Measurements from ENCODE around the gene TAX1BP1.

TAX1BP1 gene

DNA sequence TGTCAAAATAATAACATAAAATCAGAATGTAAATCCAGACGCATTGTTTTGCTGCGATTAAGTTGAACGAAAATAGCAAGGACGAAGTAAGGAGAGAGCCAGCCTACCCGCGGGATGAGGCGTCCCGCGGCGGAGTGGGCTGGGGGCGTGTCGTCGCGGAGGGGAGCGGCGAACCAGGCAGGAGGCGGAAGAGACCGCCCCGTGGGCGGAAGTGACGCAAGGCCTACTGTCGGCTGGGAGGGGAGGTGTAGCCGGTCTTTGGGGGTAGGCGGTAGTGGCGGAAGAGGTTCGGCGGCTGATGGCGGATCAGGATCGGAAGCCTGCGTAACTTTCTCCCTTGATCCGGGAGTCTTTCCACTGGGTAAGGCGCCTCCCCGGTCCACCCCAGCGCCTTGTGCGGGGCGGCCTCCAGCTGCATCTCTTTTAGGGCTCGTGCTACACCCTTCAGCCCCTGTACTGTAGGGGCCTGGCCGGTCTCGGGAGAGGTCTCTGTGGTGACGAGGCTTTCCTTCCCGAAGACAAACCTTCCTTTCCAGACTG lies at the start of gene TAX1BP1:
Gene TAX1BP1, plus strand, starts transcription at position 254 of the 540 bp plus-strand sequence. CDS start 8,363 bp downstream, outside the sequence.
- peak; percentile 94 for DNase-seq

- no peak for DNase-seq
These were observed 49.3 kb upstream of the TAX1BP1 start for GRCh38 chr7:27690649-27691048.

- DNase-seq: no peak
These were observed 46.2 kb upstream of the TAX1BP1 start for GRCh38 chr7:27693794-27694193.

- no peak for DNase-seq
These were observed 44.9 kb upstream of the TAX1BP1 start for GRCh38 chr7:27695096-27695495.

- no peak for DNase-seq
These were observed 42.0 kb upstream of the TAX1BP1 start for GRCh38 chr7:27697861-27698430.

GRCh38 chr7:27699751-27700150 lies 40.2 kb upstream of the TAX1BP1 start:
- no peak for DNase-seq

DNA sequence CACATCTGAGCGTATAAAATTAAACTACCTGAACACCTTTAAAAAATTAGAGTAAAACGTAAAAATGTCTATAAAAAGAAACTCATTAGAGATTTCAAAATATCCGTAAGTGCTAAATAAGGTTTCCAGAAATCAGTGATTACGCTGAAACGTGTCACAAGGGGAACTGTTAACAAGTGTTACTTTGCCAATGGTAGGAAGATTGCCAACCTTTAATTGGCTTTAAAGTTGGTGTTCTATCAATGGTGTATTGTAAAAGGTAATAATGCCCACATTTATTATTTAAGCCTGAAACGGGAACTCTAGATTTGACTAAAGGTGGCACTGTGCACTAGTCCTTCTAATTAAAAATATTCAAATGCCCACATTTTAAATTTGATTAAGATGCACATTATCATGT lies 39.5 kb upstream of the TAX1BP1 start:
- no peak for DNase-seq

GRCh38 chr7:27703181-27703580 lies 36.8 kb upstream of the TAX1BP1 start:
- DNase-seq: no peak

DNA sequence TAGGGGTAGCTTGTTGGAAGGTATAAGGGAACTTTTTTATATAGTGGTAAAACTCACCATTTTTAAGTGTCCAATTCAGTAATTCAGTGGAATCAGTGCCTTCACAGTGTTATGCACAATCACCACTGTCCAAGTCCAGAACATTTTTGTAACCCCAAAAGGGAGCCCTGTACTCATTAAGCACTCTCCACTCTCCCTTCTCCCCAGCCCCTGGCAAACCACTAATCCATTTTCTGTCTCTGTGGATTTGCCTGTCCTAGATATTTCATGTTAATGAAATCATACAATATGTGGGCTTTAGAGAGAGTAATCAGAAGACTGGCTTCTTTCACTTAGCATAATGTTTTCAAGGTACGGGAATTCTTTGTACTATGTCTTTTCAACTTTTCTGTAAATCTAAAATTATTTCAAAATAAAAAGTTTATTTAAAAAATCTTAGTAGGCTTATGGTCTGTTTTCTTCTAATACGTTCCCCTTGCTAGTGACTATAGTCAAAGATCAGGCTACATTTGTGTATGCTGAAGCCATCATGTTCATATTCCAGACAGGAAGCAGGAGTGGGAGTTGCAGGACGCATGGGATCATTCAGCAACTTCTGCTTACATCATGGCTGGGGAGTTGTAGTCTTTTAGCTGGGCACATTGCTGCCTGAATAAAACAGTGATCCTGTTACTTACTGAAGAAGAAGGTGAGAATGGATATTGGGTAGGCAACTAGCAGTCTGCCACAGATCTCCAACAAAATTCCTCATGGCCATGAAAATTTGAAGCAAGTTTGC lies 35.4 kb upstream of the TAX1BP1 start:
- no peak for DNase-seq

DNA sequence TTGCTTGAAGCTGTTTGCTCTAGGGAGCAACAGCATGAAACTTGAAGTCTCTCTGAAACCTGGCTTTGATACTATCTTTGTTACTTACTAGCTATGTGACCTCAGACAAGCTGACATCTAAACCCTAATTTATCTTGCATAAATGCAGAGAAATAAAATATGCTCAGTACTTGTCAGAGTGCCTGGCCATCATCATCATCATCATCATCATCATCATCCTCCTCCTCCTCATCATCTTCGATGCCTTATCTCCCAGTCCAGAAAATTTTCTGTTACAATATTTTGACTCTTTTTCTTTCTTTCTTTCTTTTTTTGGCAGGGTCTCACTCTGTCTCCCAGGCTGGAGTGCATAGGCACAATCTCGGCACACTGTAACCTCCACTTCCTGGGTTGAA lies 34.8 kb upstream of the TAX1BP1 start:
- DNase-seq: no peak

DNA sequence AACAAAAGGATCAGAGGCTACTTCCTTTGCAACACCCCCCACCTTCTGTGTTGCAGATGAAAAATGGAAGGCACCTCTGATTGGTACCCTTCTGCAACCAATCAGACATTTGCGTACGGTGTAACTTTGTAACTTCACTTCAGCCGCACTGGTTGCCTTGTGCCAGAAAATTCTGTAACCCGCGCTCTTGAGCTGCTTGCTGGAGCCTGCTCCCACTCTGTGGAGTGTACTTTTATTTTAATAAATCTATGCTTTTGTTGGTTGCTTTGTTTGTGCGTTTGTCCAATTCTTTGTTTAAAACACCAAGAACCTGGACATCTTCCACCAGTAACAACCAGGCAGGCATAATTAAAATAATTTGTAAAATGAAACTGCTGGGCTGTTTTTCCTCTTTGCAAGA lies 31.5 kb upstream of the TAX1BP1 start:
- DNase-seq: no peak

- no peak for DNase-seq
These were observed 30.6 kb upstream of the TAX1BP1 start for GRCh38 chr7:27709137-27710075.

DNA sequence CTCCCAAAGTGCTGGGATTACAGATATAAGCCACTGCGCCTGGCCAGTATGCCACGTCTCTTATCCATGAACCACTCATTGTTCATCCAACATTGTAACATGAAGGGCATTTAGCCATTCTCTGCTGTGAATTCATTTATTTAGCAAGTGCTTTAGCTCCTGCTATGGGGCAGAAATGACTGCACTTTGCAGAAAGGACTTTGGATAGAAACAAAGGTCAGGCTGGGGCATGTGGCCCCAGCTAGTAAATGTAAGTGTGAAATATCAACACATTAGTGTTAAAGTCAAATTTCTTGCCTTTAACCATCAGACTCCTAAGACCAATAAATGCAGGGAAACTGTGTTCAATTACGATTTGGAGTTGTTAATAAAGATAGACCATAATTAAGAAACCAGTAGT lies 27.7 kb upstream of the TAX1BP1 start:
- DNase-seq: no peak

DNA sequence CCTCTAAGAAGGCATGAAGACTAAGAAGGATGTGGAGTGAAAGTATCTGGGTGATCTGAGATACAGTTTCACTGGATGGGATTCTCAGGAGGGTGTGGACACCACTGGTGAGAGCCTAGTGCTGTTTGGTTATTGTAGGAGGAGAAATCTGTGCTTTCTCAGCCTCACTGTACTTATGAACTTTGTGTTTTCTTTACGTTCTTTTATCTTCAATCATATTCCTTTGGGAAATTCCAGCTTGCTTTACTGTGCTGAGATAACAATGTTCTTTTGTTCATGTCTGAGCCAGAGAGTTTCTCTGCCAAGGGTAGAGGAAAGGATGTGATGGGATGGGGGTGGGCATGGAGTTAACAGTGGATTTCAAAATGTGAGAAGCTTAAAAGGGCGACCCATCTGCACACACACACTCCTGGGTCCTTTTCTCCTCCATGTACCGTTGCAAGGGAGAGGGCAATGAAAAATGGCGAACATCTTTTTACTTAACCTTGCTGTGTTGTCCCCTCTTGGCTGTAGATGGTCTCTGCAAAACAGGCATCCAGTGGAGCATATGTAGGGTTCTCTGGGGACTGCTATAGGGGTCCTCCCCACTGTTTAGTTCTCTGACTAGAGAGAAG lies 25.0 kb upstream of the TAX1BP1 start:
- DNase-seq: no peak

DNA sequence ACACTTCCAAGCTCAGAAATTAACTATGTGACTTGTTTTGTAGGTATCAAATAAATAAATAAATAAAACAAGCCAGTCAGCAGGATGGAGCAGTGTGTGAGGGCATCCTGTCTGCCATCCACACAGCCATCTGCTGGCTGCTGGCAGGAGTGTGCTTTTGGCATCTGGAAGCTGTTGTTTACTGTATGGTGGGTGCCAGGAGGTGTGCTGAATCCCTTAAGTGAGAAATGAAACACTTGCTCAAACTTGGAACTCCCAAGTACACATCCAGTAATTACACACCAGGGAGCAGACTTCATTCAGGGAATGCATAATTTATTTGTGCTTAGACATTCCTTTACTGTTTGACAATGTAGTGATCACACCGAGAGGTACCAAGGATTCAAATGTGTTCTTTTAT lies 16.9 kb upstream of the TAX1BP1 start:
- peak; percentile 29 for DNase-seq

DNA sequence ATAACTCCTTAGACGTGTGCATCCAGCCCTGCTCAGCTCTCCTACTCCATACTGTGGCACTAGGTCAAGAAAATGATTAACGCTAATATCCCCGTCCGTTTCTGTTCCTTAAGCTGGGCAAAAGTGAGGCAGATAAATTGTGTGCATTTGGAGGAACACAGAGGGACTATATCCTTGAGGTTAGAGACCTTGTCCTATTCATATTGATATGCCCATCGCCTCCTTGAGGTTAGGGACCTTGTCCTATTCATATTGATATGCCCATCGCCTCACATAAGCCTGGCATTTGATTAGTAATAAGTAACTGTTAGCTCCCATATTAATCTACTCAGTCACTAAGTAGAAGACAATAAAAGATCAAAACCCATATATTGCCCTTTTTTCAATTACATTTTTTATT lies 12.9 kb upstream of the TAX1BP1 start:
- no peak for DNase-seq

DNA sequence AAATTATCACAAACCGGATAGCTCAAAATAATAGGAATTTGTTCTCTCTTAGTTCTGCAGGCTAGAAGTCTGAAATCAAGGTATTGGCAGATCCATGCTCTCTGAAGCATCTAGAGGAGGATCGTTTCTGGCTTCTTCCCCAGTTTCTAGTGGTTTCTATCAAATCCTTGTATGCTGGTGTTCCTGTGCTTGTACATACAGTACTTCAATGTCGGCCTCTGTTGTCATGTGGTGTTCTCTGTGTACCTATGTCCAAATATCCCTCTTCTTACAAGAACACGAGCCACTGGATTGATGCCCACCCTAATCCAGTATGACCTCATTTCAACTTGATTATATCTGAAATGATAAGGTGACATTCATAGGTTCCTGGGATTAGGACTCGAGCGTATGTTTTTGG lies 9.8 kb upstream of the TAX1BP1 start:
- no peak for DNase-seq

- DNase-seq: no peak
These were observed 5.4 kb upstream of the TAX1BP1 start for GRCh38 chr7:27734583-27734982.

DNA sequence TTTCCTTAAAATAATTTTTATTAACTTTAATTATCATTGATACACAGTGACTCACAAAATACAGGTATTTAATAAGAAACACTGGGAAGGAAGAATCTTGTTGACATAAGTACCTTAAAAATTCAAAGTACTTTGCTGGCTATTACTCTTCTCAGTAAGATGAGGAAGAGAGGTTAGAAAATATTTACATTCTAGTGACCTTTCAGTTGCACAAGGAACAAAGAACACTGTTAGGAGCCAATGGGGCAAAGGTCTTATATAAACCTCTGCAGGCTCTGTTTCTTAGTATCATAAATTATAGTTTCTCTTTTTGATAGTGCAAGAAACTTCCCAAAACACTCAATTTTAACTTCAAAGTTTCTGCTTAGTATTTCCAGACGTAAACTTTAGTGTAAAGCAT lies 4.8 kb upstream of the TAX1BP1 start:
- no peak for DNase-seq

DNA sequence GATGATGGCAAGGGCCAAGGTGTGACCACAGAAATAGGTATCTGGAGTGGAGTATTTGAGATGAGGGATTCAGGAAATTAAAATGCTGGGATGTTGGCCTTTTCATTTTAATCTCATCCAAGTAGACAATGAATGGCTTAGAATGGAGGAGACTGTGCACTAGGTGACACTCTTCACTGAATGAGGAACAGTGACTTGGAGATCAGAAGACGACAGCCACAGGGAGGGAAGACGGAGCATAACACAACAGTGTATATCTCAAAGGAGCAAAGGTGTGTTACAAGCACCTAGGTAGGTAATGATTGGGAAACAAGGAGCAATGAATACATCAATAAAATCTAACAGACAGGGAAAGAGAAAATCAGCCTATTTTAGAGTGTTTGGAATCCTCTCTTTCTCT lies 4.1 kb upstream of the TAX1BP1 start:
- DNase-seq: no peak

- DNase-seq: no peak
These were observed 2.8 kb upstream of the TAX1BP1 start for GRCh38 chr7:27737178-27737577.

DNA sequence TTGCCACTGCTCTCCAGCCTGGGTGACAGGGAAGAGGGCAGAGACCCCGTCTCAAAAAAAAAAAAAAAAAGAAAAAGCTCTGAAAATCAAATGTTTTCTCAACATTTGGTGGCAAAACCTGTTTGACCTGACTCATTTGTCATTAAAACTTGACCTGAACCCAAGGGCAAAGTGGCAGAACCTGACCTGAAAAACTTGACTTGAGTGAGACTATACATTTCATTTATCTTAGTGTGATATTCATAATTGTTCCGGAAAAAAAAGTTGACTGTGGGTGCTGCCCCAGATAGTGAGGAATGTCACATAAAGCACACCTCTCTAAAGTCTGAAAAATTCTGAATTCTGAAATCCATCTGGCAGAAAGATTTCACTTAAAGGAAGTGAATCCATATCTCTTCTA lies 2.3 kb upstream of the TAX1BP1 start:
- no peak for DNase-seq

GRCh38 chr7:27739301-27739908 lies 557 bp upstream of the TAX1BP1 start:
- DNase-seq: no peak

Data from NCI-H1092 treated with DMSO at 0.1 percent for 48 hours (cell line).